Glutamatergic neuron (in vitro differentiated cells): ENCODE data around the gene ARL10. TPM values are rescaled to one million over a fixed set of nuclear protein-coding genes. Genes with fewer than 3 reads are reported as not detected.
A peak's percentile ranks its signal among the peaks of the same experiment; 100 is the strongest.

Experiments
- DNase-seq: peaks from one replicate; pipeline ENCODE4 v3.0.0; 2022
- H3K27ac Mint-ChIP-seq: one replicate; pipeline ENCODE4 v1.8.0; 2020; ENCODE audit warnings: mild to moderate bottlenecking, mixed read lengths, inconsistent platforms; ENCODE audit not compliant: unreplicated experiment
- H3K27me3 Mint-ChIP-seq: one replicate; pipeline ENCODE4 v1.8.0; 2020; ENCODE audit warnings: mild to moderate bottlenecking, moderate library complexity, mixed read lengths, inconsistent platforms; ENCODE audit not compliant: unreplicated experiment
- H3K36me3 Mint-ChIP-seq: one replicate; pipeline ENCODE4 v1.8.0; 2020; ENCODE audit warnings: mild to moderate bottlenecking, mixed read lengths, inconsistent platforms; ENCODE audit not compliant: unreplicated experiment
- H3K4me1 Mint-ChIP-seq: one replicate; pipeline ENCODE4 v1.8.0; 2020; ENCODE audit warnings: mild to moderate bottlenecking, low read depth, mixed read lengths, inconsistent platforms; ENCODE audit not compliant: unreplicated experiment
- H3K4me3 Mint-ChIP-seq: one replicate; pipeline ENCODE4 v1.8.0; 2020; ENCODE audit warnings: mild to moderate bottlenecking, mixed read lengths, inconsistent platforms; ENCODE audit not compliant: unreplicated experiment
- H3K9me3 Mint-ChIP-seq: one replicate; pipeline ENCODE4 v1.8.0; 2020; ENCODE audit warnings: mild to moderate bottlenecking, moderate library complexity, mixed read lengths, inconsistent platforms; ENCODE audit not compliant: unreplicated experiment
- CTCF ChIP-seq: fragments of 200-600 bp; sonication (generic); IDR thresholded peaks from one replicate; pipeline ENCODE4 v1.5.0; 2021; ENCODE audit not compliant: partially characterized antibody, unreplicated experiment
- total RNA-seq: library from RNA; stranded (reverse); fragmentation: NEBNext Ultra II Directional; extraction: Animal tissue kit (Norgen Biotek cat#: 25700); gene quantifications from one replicate; pipeline ENCODE4 v1.2.1, GENCODE V29; 2021; ENCODE audit not compliant: unreplicated experiment

ARL10 gene
- total RNA-seq, 1 donor from 2014 or later, result 34.7 TPM

GRCh38 chr5:176391999-176392398, 26.7 kb downstream of the ARL10 start:
- Mint-ChIP-seq H3K9me3 (peaks cover 11% of the 10 kb centered on the region), H3K4me3 (peak overlapping the region; percentile 9), H3K4me1 (peaks cover 20% of the 10 kb centered on the region), H3K27ac (peak overlapping the region; percentile 12), H3K36me3 (no peaks in the 10 kb centered on the region), H3K27me3 (peaks cover 11% of the 10 kb centered on the region)
- no peak for TF ChIP-seq CTCF
- DNase-seq, result no peak

DNA sequence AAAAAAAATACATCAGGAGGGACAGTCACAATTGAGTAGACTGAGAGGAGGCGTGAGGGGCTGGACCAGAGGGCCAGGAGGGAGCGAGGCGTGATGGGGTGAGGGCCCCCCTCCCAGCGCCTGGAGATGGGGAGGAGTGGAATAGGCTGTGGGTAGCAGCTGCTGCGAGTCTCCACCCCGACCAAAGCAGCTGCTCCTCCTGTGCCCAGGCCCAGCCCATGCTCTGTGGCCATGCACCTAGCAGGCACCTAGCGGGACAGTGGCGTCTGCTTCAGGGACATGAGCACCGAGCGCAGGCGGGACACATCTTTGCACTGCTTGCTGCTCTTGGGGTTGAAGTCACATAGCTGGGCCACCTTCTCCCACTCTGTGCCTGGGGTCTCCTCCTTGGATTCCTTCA, 27.2 kb downstream of the ARL10 start:
- Mint-ChIP-seq H3K27me3 (peaks cover 11% of the 10 kb centered on the region), H3K4me3 (no peak overlapping the region), H3K4me1 (peaks cover 18% of the 10 kb centered on the region), H3K27ac (no peak overlapping the region), H3K9me3 (peaks cover 11% of the 10 kb centered on the region), H3K36me3 (no peaks in the 10 kb centered on the region)
- no peak for TF ChIP-seq CTCF
- DNase-seq, result no peak

DNA sequence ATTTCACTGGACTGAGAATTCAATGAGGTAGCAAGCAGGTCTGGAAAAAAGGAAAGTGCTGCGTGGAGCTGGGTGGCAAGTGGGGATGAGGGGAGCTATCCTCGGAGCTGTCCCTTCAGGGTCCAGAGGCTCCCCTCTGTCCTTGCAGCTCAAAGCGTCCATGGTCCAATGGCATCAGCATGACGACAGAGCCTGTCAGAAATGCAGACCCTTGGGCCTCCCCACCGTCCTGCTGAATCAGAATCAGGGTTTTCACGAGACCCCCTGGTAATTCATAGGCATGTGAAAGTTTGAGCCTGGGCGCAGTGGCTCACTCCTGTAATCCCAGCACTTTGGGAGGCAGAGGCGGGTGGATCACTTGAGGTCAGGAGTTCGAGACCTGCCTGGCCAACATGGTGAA, 28.8 kb downstream of the ARL10 start:
- Mint-ChIP-seq H3K27me3 (peaks cover 7% of the 10 kb centered on the region), H3K4me3 (no peak overlapping the region), H3K36me3 (no peaks in the 10 kb centered on the region), H3K4me1 (peaks cover 19% of the 10 kb centered on the region), H3K9me3 (peaks cover 1% of the 10 kb centered on the region), H3K27ac (no peak overlapping the region)
- no peak for DNase-seq
- TF ChIP-seq CTCF, result no peak

GRCh38 chr5:176394881-176395675, 29.8 kb downstream of the ARL10 start:
- no peak for TF ChIP-seq CTCF
- Mint-ChIP-seq H3K36me3 (no peaks in the 10 kb centered on the region), H3K27me3 (peaks cover 5% of the 10 kb centered on the region), H3K4me1 (peaks cover 17% of the 10 kb centered on the region), H3K27ac (no peak overlapping the region), H3K9me3 (peaks cover 2% of the 10 kb centered on the region), H3K4me3 (no peak overlapping the region)
- DNase-seq, result no peak

GRCh38 chr5:176396330-176396729, 31.0 kb downstream of the ARL10 start:
- no peak for DNase-seq
- Mint-ChIP-seq H3K27me3 (peaks cover 5% of the 10 kb centered on the region), H3K9me3 (peaks cover 2% of the 10 kb centered on the region), H3K4me3 (peak overlapping the region; percentile 40), H3K36me3 (no peaks in the 10 kb centered on the region), H3K4me1 (peaks cover 21% of the 10 kb centered on the region), H3K27ac (peak overlapping the region; percentile 83)
- no peak for TF ChIP-seq CTCF
